Gastrocnemius medialis (tissue), 4 donors: ENCODE data around the gene CT45A5. TPM values are rescaled to one million over a fixed set of nuclear protein-coding genes. Genes with fewer than 3 reads are reported as not detected.
"Not testable (repeated sequence)": the region's sequence is repeated elsewhere in the genome, so short reads cannot be mapped to it uniquely, and the experiment has no call there.

Experiments
- ATAC-seq, 2 donors: fragments of 150-250 bp; one replicate each; pipeline ENCODE4 v1.9.1; 2016
- DNase-seq, 2 donors: peaks; one replicate each; pipeline ENCODE4 v3.0.0-alpha.2; 2019
- H3K27ac ChIP-seq, 4 donors: fragments of 200-600 bp; sonication (generic); 1 replicate in 1 of 4; 2 replicates in 3 of 4; pipeline ENCODE4 v1.5.1; 2016 to 2018; ENCODE audit warnings: mild to moderate bottlenecking in 2 of 4, moderate library complexity in 1 of 4
- H3K27me3 ChIP-seq, 3 donors: fragments of 200-600 bp; sonication (generic) in 2 of 3; 1 replicate in 1 of 3; 2 replicates in 2 of 3; pipeline versions ENCODE4 v1.5.1 to v1.6.0; 2016 to 2019; ENCODE audit warnings: mild to moderate bottlenecking in 1 of 3, moderate library complexity in 1 of 3
- H3K36me3 ChIP-seq, 2 donors: fragments of 200-600 bp; sonication (generic) in 1 of 2; one replicate each; pipeline ENCODE4 v1.5.1; 2017 to 2018
- H3K4me1 ChIP-seq, 2 donors: fragments of 200-600 bp; sonication (generic) in 1 of 2; one replicate each; pipeline ENCODE4 v1.5.1; 2016 to 2017; ENCODE audit warnings: mild to moderate bottlenecking in 2 of 2
- H3K4me3 ChIP-seq, 4 donors: fragments of 200-600 bp; sonication (generic) in 3 of 4; 1 replicate in 1 of 4; 2 replicates in 3 of 4; pipeline ENCODE4 v1.5.1; 2016 to 2019; ENCODE audit warnings: mild to moderate bottlenecking in 2 of 4
- H3K9me3 ChIP-seq, 3 donors: fragments of 200-600 bp; sonication (generic) in 2 of 3; 1 replicate in 1 of 3; 2 replicates in 2 of 3; pipeline ENCODE4 v1.5.1; 2016 to 2019
- CTCF ChIP-seq, 5 experiments: fragments of 450-650 bp in 3 of 5; fragments of 200-600 bp in 2 of 5; sonication (generic) in 2 of 5; IDR thresholded peaks in 4 of 5; conservative IDR thresholded peaks in 1 of 5; 1 replicate in 4 of 5; 2 replicates in 1 of 5; pipeline ENCODE4 v1.5.1; 2016 to 2019; ENCODE audit warnings: antibody characterized with exemption in 5 of 5, mild to moderate bottlenecking in 3 of 5, moderate library complexity in 3 of 5
- POLR2A ChIP-seq, 2 donors: fragments of 450-650 bp; IDR thresholded peaks; one replicate each; pipeline ENCODE4 v1.6.1; 2017; ENCODE audit warnings: antibody characterized with exemption in 2 of 2, mild to moderate bottlenecking in 2 of 2, moderate library complexity in 2 of 2
- in situ Hi-C, 4 donors: fragments of 200-750 bp; cut with MboI; loops; one replicate each; pipeline versions ENCODE4 v1.15.0 to v1.8.0; 2017; ENCODE audit warnings: low sequenced_read_pairs in 4 of 4
- intact Hi-C: fragments of 100-400 bp; cut with DNase I; formaldehyde crosslinking; loops from one replicate; pipeline ENCODE4 v1.15.1; 2023; ENCODE audit warnings: low total_unique reads
- total RNA-seq, 4 donors: library from RNA; depleted of rRNA; stranded (reverse); fragments of >200 nt; gene quantifications; one replicate each; pipeline versions ENCODE4 v1.1.0 to v1.2.3, GENCODE V29; 2016

CT45A5 gene
- not detected for total RNA-seq

DNA sequence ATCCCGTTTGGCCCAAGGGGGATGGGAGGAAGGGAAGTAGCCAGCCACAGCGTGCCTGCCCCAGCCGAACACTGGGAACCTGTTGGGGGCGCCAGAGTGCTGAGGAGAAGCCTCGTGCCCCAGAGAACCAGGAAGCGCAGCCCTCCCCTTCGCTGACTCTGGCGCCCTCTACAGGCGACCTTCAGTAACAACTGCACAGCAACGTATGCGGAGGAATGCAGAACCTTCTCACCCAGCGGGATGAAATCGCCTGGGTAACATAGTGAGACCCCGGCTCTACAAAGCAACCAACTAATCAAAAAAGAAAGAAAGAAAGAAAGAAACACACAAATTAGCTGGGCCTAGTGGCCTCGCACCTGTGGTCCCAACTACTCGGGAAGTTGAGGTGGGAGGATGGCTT lies at the start of gene CT45A5:
Gene CT45A5, minus strand, starts transcription at position 101 of the 400 bp plus-strand sequence. CDS start 3,774 bp downstream, outside the sequence.
- H3K27ac ChIP-seq, H3K4me1 ChIP-seq, H3K27me3 ChIP-seq, intact Hi-C loops, in situ Hi-C loops, H3K9me3 ChIP-seq, DNase-seq, H3K36me3 ChIP-seq, ATAC-seq, H3K4me3 ChIP-seq: not testable (repeated sequence)

DNA sequence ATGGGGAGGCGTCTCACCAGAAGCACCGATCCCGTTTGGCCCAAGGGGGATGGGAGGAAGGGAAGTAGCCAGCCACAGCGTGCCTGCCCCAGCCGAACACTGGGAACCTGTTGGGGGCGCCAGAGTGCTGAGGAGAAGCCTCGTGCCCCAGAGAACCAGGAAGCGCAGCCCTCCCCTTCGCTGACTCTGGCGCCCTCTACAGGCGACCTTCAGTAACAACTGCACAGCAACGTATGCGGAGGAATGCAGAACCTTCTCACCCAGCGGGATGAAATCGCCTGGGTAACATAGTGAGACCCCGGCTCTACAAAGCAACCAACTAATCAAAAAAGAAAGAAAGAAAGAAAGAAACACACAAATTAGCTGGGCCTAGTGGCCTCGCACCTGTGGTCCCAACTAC lies 34.6 kb upstream of the CT45A5 start, which contains the start of gene CT45A2:
Gene CT45A2, minus strand, starts transcription at position 101 of the 400 bp plus-strand sequence. CDS start 3,747 bp downstream, outside the sequence.
- H3K9me3 ChIP-seq, DNase-seq, H3K4me1 ChIP-seq, in situ Hi-C loops, H3K27me3 ChIP-seq, H3K36me3 ChIP-seq, ATAC-seq, intact Hi-C loops, H3K4me3 ChIP-seq, H3K27ac ChIP-seq: not testable (repeated sequence)

- H3K4me1 ChIP-seq, H3K27me3 ChIP-seq, H3K36me3 ChIP-seq, H3K9me3 ChIP-seq, ATAC-seq, in situ Hi-C loops, DNase-seq, H3K27ac ChIP-seq, H3K4me3 ChIP-seq, intact Hi-C loops: not testable (repeated sequence)
Observed at GRCh38 chrX:135802687-135803086, 17.4 kb upstream of the CT45A5 start, which contains the start of gene CT45A6. Gene CT45A6 (minus strand): TSS chrX:135802787. CDS start chrX:135798993, 3,794 bp downstream.

DNA sequence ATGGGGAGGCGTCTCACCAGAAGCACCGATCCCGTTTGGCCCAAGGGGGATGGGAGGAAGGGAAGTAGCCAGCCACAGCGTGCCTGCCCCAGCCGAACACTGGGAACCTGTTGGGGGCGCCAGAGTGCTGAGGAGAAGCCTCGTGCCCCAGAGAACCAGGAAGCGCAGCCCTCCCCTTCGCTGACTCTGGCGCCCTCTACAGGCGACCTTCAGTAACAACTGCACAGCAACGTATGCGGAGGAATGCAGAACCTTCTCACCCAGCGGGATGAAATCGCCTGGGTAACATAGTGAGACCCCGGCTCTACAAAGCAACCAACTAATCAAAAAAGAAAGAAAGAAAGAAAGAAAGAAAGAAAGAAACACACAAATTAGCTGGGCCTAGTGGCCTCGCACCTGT lies 17.2 kb downstream of the CT45A5 start, which contains the start of gene CT45A3:
Gene CT45A3, minus strand, starts transcription at position 101 of the 400 bp plus-strand sequence. CDS start 3,747 bp downstream, outside the sequence.
- H3K36me3 ChIP-seq, H3K27ac ChIP-seq, H3K4me3 ChIP-seq, intact Hi-C loops, H3K9me3 ChIP-seq, H3K27me3 ChIP-seq, H3K4me1 ChIP-seq, ATAC-seq, DNase-seq, in situ Hi-C loops: not testable (repeated sequence)

DNA sequence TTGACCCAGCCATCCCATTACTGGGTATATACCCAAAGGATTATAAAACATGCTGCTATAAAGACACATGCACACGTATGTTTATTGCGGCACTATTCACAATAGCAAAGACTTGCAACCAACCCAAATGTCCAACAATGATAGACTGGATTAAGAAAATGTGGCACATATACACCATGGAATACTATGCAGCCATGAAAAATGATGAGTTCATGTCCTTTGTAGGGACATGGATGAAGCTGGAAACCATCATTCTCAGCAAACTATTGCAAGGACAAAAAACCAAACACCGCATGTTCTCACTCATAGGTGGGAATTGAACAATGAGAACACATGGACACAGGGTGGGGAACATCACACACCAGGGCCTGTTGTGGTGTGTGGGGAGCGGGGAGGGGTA lies 40.6 kb downstream of the CT45A5 start:
- H3K4me3 ChIP-seq, ATAC-seq, H3K27ac ChIP-seq, intact Hi-C loops, DNase-seq, H3K36me3 ChIP-seq, H3K4me1 ChIP-seq, H3K9me3 ChIP-seq, in situ Hi-C loops, H3K27me3 ChIP-seq: not testable (repeated sequence)

DNA sequence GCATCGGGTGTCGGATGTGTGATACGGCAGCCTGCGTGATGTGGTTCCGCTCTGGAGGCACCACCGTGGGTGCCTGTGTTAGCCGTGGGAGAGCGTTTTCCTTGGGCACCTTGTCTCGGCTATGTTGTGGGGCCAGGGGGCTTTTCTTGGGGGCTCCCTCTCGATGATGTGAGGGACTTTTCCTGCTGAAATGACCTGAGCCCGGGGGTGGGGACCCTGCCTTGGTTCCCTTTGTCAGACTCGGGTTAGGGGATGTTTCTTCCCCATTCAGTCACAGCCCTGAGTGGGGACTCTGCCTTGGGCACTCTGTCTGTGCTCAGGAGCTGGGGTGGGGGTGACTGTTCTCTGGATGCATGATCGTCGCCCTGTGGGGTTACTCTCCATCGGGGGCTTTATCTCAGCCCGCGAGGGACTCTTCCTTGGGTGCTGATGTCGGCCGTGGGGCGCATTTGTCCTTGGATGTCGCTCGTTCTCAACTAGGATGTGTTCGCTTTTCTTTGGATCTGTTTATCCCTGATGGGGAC lies 44.0 kb downstream of the CT45A5 start:
- Histone ChIP-seq H3K27ac (no peak overlapping the region), H3K9me3 (no peaks in the 10 kb centered on the region), H3K36me3 (no peaks in the 10 kb centered on the region), H3K4me1 (no peaks in the 10 kb centered on the region), H3K27me3 (no peaks in the 10 kb centered on the region), H3K4me3 (no peak overlapping the region)
- in situ Hi-C loops: no loop called here
- ATAC-seq (no peak), DNase-seq (no peak)
- TF ChIP-seq CTCF (IDR thresholded peaks at IDR 0.05 in 4 of 5, conservative IDR thresholded peaks at IDR 0.05 in 1 of 5) (no peak), POLR2A (IDR thresholded peaks at IDR 0.05) (no peak)
- intact Hi-C loops: no loop called here

DNA sequence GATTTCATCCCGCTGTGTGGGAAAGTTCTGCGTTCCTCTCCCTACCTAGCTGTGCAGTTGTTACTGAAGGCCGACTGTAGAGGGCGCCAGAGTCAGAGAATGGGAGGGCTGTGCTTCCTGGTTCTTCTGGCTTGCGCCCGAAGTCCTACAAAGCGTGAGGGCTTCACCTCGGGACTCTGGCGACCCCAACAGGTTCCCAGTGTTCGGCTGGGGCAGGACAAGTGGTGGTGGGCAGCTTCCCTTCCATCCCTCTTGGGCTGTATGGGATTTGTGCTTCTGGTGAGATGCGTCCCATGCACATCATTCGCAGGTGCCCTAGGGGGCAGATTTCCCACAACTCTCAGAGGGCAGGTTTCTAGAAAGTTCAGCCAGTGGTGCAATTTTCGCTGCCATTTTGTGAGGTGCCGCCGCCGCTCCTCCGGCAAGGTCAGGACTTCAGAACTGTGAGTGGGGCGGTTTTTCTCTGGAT lies 44.6 kb downstream of the CT45A5 start:
- H3K9me3 ChIP-seq: no peaks in the 10 kb centered on the region
- in situ Hi-C loops (no loop called here), intact Hi-C loops (no loop called here)
- H3K4me1 ChIP-seq: no peaks in the 10 kb centered on the region
- no peak for ATAC-seq
- no peak for DNase-seq
- H3K27ac ChIP-seq: no peak overlapping the region
- H3K36me3 ChIP-seq: no peaks in the 10 kb centered on the region
- no peak overlapping the region for H3K4me3 ChIP-seq
- TF ChIP-seq CTCF (IDR thresholded peaks at IDR 0.05 in 4 of 5, conservative IDR thresholded peaks at IDR 0.05 in 1 of 5): no peak
- no peaks in the 10 kb centered on the region for H3K27me3 ChIP-seq
